ENCODE results near the gene HNF1B.

HNF1B gene

DNA sequence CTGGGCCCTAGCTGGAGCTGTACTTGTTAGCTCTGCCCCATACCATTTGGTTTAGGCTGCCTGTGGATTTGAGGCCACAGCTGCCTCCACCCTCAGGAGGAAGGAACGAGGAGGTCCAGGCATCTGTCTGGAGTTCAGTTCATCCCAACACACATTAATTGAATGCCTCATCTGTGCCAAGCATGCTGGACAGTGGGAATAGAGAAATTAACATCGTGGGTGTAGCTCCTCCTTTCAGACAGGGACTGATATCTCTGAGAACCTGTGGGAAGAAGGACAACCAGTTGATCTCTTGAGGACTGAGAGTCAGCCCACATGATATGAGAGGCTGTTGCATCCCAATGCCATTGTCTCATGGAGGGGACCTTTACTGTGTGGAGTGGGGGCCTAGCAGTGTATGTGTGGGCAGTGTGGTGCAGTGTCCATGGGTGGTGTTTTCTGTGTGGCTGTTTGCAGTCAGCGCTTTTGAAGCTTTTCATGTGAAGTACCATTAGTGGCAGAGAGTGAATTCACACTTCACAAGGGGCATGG, 72.2 kb downstream of the HNF1B start:
- H3K4me3 ChIP-seq (ENCODE audit: low read depth, low read length) = no peak overlapping the region
- TF ChIP-seq, protein P1, sequence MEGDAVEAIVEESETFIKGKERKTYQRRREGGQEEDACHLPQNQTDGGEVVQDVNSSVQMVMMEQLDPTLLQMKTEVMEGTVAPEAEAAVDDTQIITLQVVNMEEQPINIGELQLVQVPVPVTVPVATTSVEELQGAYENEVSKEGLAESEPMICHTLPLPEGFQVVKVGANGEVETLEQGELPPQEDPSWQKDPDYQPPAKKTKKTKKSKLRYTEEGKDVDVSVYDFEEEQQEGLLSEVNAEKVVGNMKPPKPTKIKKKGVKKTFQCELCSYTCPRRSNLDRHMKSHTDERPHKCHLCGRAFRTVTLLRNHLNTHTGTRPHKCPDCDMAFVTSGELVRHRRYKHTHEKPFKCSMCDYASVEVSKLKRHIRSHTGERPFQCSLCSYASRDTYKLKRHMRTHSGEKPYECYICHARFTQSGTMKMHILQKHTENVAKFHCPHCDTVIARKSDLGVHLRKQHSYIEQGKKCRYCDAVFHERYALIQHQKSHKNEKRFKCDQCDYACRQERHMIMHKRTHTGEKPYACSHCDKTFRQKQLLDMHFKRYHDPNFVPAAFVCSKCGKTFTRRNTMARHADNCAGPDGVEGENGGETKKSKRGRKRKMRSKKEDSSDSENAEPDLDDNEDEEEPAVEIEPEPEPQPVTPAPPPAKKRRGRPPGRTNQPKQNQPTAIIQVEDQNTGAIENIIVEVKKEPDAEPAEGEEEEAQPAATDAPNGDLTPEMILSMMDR (IDR thresholded peaks at IDR 0.05; ENCODE audit: low read depth, low read length) = no peak

- no peak overlapping the region for H3K4me3 ChIP-seq (ENCODE audit: low read depth, low read length)
- TF ChIP-seq, protein P1 (IDR thresholded peaks at IDR 0.05; ENCODE audit: low read depth, low read length) = no peak
Observed at GRCh38 chr17:37671824-37672547, 72.9 kb downstream of the HNF1B start.

- TF ChIP-seq, protein P1 (IDR thresholded peaks at IDR 0.05; ENCODE audit: low read depth, low read length) = no peak
Observed at GRCh38 chr17:37671028-37671823, 73.6 kb downstream of the HNF1B start.

DNA sequence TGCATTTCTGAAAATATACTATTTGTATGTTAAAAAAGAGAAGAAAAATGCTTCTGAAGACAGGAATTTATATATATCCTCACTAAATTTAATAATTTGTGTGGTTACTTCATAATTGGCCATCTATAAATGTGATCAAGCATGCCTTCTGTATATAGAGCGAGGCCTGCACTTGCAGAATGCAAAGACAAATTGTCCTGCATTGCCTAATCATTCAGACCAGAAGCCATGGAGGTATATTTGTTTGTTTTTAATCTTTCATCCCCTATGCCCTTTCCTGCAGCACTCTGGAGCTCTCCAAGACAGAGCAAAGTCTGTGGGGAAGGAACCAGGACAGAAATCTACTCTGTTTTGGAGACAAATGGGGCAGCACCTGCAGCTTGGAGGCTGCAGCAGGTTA, 77.8 kb downstream of the HNF1B start:
- H3K4me3 ChIP-seq (ENCODE audit: low read depth, low read length) = no peak overlapping the region
- TF ChIP-seq, protein P1 (IDR thresholded peaks at IDR 0.05; ENCODE audit: low read depth, low read length) = no peak

More at GRCh38 chr17:37671028-37671823, 73.6 kb downstream of the HNF1B start:
- no peak overlapping the region for H3K4me3 ChIP-seq (ENCODE audit: low read depth, low read length)

- TF ChIP-seq, protein P1 (IDR thresholded peaks at IDR 0.05; ENCODE audit: low read depth, low read length) = no peak
- H3K4me3 ChIP-seq (ENCODE audit: low read depth, low read length) = no peak overlapping the region
Observed at GRCh38 chr17:37664214-37664613, 80.6 kb downstream of the HNF1B start.

DNA sequence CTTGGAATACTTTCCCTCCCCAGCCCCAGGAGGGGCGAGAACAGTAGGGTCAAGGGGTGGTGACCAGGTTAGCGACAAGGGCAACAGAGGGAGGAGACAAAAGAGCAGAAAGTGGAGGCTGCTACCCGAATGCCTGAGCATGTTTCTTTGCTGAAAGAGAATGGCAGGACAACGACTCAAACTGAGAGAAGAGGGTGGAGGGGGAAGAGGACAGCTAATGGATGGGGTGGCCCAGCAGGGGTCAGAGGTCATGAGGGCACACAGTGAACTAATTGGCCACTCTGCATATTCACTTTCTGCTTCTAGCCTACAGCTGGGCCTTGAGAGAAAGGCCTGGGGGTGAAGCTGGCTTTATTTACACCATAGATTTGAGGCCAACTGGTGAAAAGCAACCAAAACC, 82.5 kb downstream of the HNF1B start:
- TF ChIP-seq, protein P1 (IDR thresholded peaks at IDR 0.05; ENCODE audit: low read depth, low read length) = no peak
- no peak overlapping the region for H3K4me3 ChIP-seq (ENCODE audit: low read depth, low read length)

Data from WI38 (cell line).